ENCODE data around the gene RALGAPA2. TPM values are rescaled to one million over a fixed set of nuclear protein-coding genes. Genes with fewer than 3 reads are reported as not detected.

RALGAPA2 gene
- total and polyA plus RNA-seq, 8 donors, result 34.5 to 79.8 (median 43.1) TPM

- Histone ChIP-seq H3K27ac (no peak overlapping the region), H3K36me3 (peaks cover 0 to 65% of the 10 kb centered on the region in 2 donors), H3K9me3 (no peaks in the 10 kb centered on the region), H3K4me3 (no peak overlapping the region), H3K4me1 (no peaks in the 10 kb centered on the region), H3K27me3 (no peaks in the 10 kb centered on the region)
- intact Hi-C loops (cut with DNase I), result no loop called here
- ATAC-seq (no peak), DNase-seq (no peak)
- TF ChIP-seq CTCF (IDR thresholded peaks at IDR 0.05), result no peak
Measured at GRCh38 chr20:20462185-20462584, 250.3 kb downstream of the RALGAPA2 start.

- DNase-seq, result no peak
- peaks cover 0 to 66% of the 10 kb centered on the region in 2 donors for H3K36me3 ChIP-seq
- TF ChIP-seq CTCF (IDR thresholded peaks at IDR 0.05), result no peak
- no peaks in the 10 kb centered on the region for H3K4me1 ChIP-seq
- no peaks in the 10 kb centered on the region for H3K9me3 ChIP-seq
- ATAC-seq, result no peak
- no peak overlapping the region for H3K4me3 ChIP-seq
- intact Hi-C loops (cut with DNase I), result no loop called here
- no peak overlapping the region for H3K27ac ChIP-seq
- H3K27me3 ChIP-seq, result no peaks in the 10 kb centered on the region
Measured at GRCh38 chr20:20461551-20461950, 250.9 kb downstream of the RALGAPA2 start.

- no peak for ATAC-seq
- intact Hi-C loops (cut with DNase I), result no loop called here
- peaks cover 0 to 67% of the 10 kb centered on the region in 2 donors for H3K36me3 ChIP-seq
Measured at GRCh38 chr20:20459726-20460125, 252.7 kb downstream of the RALGAPA2 start.

DNA sequence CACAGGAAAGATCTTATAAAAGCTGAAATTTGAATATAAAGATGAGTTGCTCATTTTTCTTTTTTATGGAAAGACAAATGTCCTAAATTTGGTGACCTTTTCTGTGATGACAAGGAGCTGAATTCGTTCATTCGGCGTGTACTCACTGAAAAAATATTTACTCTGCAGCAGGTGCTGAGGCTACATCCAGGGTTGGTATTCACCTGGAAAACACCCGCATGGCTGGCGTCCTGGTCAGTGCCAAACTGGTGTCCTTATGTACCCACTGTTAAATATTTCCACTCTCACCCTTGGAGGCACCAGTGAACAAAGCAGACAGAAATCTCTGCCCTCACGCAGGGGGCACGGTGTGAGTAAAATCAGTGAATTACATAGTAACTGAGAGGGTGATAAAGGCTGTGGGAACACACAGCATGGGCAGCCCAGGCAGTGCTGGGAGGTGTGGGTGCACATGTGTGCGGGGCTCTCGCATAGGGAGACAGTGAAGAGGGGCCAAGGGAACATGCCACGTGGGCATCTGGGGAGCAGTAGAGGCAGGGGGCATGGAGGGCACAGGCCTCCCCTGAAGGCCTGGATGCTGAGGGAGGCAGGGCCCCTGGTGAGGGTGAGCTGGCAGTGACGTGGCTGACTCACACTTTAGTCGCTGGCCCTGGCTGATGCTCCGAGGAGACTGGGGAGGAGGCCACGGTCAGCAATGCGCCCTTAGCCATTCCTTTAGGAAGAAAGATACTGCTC lies 254.9 kb downstream of the RALGAPA2 start:
- intact Hi-C loops (cut with DNase I), result no loop called here
- Histone ChIP-seq H3K27ac (no peak overlapping the region), H3K36me3 (peaks cover 0 to 87% of the 10 kb centered on the region in 2 donors), H3K4me3 (no peak overlapping the region), H3K9me3 (no peaks in the 10 kb centered on the region), H3K4me1 (peaks cover 0 to 11% of the 10 kb centered on the region in 2 donors), H3K27me3 (no peaks in the 10 kb centered on the region)
- DNase-seq (no peak), ATAC-seq (no peak)
- no peak for TF ChIP-seq CTCF (IDR thresholded peaks at IDR 0.05)

More at GRCh38 chr20:20459726-20460125, 252.7 kb downstream of the RALGAPA2 start:
- Histone ChIP-seq H3K27ac (no peak overlapping the region), H3K9me3 (no peaks in the 10 kb centered on the region), H3K4me1 (no peaks in the 10 kb centered on the region), H3K4me3 (no peak overlapping the region), H3K27me3 (no peaks in the 10 kb centered on the region)
- no peak for DNase-seq
- no peak for TF ChIP-seq CTCF (IDR thresholded peaks at IDR 0.05)

- no peak for ATAC-seq
- Histone ChIP-seq H3K27me3 (no peaks in the 10 kb centered on the region), H3K27ac (no peak overlapping the region), H3K4me3 (no peak overlapping the region), H3K4me1 (peaks cover 0 to 19% of the 10 kb centered on the region in 2 donors), H3K9me3 (no peaks in the 10 kb centered on the region), H3K36me3 (peaks cover 0 to 83% of the 10 kb centered on the region in 2 donors)
- TF ChIP-seq CTCF (IDR thresholded peaks at IDR 0.05), result no peak
- intact Hi-C loops (cut with DNase I), result no loop called here
- DNase-seq, result no peak
Measured at GRCh38 chr20:20456741-20457140, 255.7 kb downstream of the RALGAPA2 start.
